Right ventricle myocardium superior (tissue), 1 donor: ENCODE data around the gene PTPN1. TPM values are rescaled to one million over a fixed set of nuclear protein-coding genes. Genes with fewer than 3 reads are reported as not detected.
"Not testable (repeated sequence)": the region's sequence is repeated elsewhere in the genome, so short reads cannot be mapped to it uniquely, and the experiment has no call there.

Experiments used
- ATAC-seq: fragments of 200-7000 bp; cut with Tn5 transposase; one replicate; pipeline ENCODE4 v1.9.1; 2020; ENCODE audit warnings: mild to moderate bottlenecking; ENCODE audit not compliant: poor library complexity
- DNase-seq: peaks from one replicate; pipeline ENCODE4 v3.0.0-alpha.2; 2020
- intact Hi-C: fragments of 100-400 bp; cut with DNase I; formaldehyde crosslinking; loops from one replicate; pipeline ENCODE4 v1.11.2; 2022
- total RNA-seq: library from RNA; stranded (reverse); fragmentation: NEBNext Ultra II Directional; extraction: Animal tissue kit (Norgen Biotek cat#: 25700); gene quantifications from one replicate; pipeline ENCODE4 v1.2.1, GENCODE V29; 2021
- donor health status: DM: no; HTN: yes; CAD: no; lungs with severe emphysema.

Gene PTPN1
- total RNA-seq, 1 donor from 2014 or later: 20.1 TPM

DNA sequence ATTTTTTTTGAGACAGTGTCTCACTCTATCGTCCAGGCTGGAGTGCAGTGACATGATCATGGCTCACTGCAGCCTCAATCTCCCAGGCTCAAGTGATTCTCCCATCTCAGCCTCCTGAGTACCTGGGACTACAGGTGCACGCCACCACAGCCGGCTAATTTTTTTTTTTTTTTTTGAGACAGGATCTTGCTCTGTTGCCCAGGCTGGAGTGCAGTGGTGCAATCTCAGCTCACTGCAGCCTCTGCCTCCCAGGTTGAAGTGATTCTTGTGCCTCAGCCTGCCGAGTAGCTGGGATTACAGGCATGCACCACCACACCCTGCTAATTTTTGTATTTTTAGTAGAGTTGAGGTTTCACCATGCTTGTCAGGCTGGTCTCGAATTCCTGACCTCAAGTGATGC is 2.4 kb upstream of the PTPN1 start:
- DNase-seq, intact Hi-C loops: not testable (repeated sequence)

DNA sequence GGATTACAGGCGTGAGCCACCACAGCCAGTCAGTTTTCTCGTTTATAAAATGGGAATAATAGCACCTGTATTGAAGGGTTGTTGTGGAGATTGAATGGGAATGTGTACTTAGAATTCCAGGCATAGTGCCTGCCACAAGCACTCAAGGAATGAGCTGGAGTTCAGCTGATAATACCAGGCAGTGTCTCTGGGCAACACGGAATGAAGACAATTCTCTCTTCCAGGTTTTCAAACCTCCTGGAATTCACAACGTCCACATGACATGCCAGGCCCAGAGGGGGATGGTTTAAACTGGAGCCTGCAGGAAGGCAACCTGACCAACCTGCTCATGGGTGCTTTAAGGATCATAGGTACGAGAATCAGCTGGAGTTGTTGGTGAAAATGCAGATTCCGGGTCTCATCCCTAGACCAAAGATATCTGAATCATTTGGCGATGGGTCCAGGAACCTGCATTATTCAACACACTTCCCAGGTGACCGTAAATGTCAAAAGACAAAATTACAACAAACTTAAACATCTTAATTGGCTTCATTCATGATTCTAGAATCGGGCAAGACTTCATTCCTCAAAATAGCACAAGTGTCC is 1.9 kb upstream of the PTPN1 start:
- DNase-seq: no peak

More for the DNA sequence above, 2.4 kb upstream of the PTPN1 start:
- not testable (repeated sequence) for ATAC-seq

DNA sequence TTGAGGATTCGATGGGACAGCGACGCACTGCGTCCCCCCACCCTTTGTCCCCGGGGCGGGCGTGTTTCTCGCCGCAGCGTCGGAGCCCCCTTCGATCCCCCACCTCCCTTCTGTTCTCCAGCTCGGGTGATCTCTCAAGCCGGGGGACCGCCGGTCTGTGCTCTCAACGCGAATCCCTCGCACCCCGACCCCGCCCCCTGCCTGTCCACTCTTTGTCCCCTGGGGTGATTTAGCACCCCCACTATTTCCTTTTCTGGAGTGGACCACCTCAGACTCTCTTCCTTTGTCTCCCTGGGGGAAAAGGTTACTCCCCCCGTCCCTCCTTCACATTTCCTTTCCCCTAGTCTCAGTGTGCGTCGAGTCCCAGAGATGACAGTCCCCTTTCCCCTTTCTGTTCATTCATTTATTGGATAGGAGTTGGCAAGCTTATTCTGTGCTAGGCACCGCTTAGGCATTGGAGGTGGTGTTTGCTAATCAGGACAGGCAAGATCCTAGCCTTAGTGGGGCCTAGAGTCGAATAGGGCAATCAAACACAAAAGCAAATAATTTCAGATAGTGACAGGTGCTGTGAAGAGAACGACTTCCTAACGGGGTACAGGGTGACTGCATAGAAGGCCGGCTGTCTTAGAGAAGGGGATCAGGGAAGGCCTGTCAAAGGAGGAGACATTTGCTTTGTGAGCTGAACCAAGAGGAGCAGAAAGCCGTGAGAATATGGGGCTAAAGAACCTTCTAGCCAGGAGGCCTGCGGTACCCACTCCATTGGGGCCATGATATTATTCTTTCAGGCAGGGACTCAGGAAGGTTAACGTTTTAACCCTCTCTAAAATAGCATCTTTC is 741 bp downstream of the PTPN1 start:
- intact Hi-C loops: loop anchor here (5.0 kb wide), 1 partner anchor 61 kb away; no protein-coding TSS in a partner anchor
- ATAC-seq (peak; percentile 20), DNase-seq (peak; percentile 56)

More for the DNA sequence above, 1.9 kb upstream of the PTPN1 start:
- no peak for ATAC-seq
- intact Hi-C loops: no loop called here

DNA sequence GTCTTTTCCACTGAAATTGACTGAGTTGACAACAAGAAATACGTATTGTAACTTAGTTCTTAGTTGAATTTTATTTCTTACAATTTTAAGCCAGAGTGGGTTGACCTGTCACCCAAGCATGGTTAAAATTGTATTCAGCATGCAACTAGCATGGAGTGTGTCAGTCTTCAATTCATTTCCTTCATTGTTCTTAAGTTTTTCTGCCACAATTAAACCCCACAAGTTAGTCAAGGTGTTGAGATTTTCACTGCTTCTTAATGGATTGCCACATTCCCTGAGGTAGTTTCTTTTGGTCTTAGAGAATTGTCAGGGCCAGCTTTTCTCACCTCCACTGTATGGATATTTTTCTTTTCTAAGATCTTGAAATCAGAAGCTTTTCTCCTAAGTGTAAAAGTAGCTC is 2.1 kb downstream of the PTPN1 start:
- ATAC-seq (no peak), DNase-seq (no peak)
- intact Hi-C loops: loop anchor here (5.0 kb wide), 1 partner anchor 60 kb away; no protein-coding TSS in a partner anchor

DNA sequence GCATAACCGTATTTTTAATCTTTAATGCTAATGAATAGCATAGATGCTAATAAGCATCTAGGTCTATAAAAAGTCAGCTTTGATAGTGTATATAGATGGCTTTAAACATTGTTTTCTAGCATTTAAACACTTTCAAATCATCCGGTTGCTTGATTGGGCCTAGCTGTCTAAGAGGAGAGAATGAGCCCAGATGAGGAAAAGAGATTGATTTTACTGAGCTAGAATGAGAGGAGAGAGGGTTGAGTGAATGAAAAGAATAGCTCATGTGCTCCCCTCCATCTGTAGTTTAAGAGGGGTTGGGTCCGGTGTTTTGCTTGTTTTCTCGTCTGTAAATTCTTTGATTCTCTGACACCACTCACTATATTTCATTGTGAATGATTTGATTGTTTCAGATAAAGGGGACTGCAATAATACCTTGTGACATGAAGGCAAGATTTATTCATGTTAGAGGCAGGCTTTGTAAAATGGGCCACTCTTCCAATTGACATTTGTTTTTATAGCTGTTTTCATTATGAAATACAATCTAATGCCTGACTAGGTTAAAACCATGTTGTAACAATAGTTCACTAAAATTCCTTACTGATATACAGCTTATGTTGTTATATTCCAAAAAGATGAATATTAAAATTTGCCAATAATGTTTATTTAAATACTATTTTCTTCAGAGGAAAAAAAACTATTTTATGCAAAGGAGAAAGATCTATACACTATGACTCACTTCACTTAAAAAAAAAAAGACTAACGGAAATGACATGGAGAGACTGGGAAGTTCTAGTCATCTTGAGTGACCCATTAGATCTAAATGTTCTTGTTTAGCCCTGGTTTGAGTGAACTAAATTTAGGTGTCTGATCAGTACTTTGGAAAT is 3.2 kb downstream of the PTPN1 start:
- no peak for DNase-seq
- ATAC-seq: no peak
- intact Hi-C loops: loop anchor here (5.0 kb wide), 1 partner anchor 59 kb away; no protein-coding TSS in a partner anchor

DNA sequence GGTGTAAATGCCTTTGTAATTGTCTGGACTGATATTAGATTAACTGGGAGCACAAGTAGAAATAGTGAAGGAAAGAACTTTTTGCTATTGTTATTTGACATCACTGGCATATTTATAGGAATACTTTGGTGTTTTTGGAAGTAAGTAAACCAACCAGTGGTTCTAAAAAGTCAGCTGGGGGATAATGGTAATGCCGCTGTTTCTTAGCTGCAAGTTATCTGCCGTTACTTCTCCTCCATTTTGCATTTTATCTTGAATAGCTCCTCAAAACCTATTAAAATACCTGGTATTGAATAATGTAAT is 3.8 kb downstream of the PTPN1 start:
- ATAC-seq (no peak), DNase-seq (no peak)
- intact Hi-C loops: loop anchor here (5.0 kb wide), 1 partner anchor 58 kb away; no protein-coding TSS in a partner anchor

DNA sequence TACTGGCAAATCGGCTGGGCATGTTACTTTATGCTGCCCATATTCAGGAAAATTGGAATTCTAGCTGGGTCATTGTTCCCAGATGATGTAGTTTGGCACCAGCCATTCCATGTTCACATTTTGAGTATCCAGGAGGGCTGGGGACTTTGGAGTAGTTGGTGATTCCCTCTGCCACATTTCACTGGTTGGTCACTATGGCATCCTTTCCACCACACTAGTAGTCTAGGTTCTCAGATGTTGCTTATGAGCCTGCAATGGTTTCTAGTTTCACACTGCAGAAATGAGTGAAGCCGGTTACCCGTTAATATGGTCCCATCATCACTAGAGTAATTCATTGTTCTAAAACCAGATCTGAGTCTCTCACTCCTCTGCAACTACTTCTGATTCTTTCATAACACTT is 4.6 kb downstream of the PTPN1 start:
- intact Hi-C loops: loop anchor here (5.0 kb wide), 1 partner anchor 58 kb away; no protein-coding TSS in a partner anchor

DNA sequence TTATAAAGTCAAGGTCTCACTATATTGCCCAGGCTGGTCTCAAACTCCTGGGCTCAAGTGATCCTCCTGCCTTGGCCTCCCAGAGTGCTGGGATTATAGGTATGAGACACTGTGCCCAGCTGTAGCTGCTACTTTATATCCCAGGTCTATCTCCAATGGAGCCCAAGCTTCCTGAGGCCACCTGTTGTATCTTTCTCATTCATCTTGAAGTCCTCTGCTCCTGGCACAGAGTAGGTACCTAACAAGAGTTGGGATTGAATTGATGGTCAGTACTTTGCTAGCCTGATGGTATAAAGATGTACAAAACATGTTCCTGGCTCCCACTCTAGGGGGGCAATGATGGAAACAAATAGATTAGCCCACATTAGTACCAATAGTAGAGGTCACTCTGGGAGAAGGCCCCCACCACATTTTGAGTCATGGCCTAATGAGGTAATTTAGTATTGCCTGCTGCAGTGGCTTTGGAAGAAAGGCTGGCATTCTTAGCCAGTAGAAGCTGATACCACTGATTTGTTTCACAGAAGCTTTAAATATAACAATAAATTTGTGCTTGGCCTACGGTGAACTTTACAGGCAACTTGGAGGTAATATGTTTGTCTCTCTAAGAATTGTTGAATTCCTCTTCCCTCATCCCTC is 5.4 kb downstream of the PTPN1 start:
- no peak for DNase-seq
- intact Hi-C loops: no loop called here
- no peak for ATAC-seq

More for the DNA sequence above, 4.6 kb downstream of the PTPN1 start:
- DNase-seq (no peak), ATAC-seq (no peak)

DNA sequence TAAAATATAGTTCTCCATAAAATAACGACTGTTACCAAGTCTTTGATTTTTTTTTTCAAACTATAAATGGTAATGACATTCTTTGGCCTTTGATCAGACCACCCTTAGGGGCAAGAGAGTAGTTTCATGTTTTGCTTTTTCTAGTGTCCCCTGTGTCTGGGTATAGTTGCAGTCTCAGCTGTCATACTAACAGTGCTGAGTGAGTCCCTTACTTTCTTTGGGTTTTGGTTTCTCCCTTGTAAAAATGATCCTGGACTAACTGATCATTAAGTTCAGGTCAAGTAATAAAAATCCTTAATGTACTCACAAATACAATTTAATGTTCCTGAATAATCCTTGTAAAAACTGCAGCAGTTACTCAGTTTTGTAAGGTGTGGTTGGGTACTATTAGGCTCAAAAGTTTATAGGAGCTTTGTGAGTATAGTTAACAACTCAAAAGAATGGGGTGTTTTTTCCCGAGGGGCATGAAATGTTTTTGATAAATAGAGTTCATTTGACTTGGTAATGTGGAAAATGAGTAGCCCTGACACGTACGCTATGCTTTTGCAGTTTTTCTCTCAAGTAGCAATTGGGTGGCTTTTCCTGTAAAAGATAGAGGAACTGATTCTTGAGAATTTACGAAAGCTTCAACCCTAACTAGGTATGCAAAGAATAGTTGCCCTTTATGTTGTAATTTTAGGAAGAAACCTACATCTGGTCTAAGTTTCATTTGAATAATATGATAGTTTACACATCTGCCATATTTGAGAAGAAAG is 6.2 kb downstream of the PTPN1 start:
- no peak for DNase-seq
- no peak for ATAC-seq
- intact Hi-C loops: no loop called here

DNA sequence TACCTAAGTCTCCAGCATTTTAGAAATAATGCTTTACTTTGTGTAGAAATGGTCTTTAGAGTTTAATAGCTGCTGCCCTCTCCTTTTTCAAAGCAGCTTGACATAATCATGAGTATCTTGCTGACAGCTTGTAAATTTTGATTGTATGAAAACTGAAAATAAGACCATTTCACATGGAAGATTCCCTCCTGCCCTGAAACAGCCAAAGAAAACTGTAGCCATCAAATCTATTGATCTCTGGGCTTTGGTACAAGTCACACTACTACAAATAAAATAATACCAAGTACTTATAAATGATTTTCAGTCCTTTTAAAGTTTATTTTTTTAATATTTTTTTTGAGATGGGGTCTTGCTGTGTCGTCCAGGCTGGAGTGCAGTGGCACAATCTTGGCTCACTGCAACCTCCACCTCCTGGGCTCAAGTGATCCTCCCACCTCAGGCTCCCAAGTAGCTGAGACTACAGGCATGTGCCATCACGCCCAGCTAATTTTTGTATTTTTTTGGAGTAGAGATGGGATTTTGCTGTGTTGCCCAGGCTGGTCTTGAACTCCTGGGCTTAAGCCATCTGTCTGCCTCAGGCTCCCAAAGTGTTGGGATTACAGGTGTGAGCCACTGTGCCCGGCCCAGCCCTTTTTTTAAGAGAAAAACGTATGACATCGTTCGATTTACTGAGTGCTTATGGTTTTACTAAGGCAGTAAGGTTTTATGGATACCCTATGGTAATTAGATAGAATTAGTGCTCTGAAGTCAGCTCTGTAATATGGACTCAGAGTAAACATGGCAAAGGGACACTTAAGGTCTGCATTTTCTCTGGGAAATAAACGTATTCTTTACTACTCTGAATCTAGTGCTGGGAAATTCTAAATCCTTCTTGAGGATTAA is 7.0 kb downstream of the PTPN1 start:
- no peak for ATAC-seq
- no peak for DNase-seq
- intact Hi-C loops: no loop called here

DNA sequence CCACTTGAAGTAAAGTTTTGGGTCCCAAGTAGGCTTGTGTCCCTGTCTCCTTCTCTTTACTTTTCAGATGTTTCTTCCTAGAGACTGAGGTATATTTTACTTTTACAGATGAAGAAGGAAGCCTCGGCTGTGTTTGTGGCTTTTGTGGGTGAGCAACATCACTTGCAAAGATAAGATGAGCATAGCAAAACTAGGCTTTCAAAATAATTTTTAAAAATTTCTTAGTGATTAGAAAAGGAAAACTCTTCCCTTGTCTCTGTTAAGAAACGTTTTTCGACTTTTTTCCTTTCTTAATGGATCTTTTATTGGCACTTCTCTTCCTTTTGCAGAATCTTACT is 7.6 kb downstream of the PTPN1 start:
- ATAC-seq: no peak
- intact Hi-C loops: no loop called here
- no peak for DNase-seq

DNA sequence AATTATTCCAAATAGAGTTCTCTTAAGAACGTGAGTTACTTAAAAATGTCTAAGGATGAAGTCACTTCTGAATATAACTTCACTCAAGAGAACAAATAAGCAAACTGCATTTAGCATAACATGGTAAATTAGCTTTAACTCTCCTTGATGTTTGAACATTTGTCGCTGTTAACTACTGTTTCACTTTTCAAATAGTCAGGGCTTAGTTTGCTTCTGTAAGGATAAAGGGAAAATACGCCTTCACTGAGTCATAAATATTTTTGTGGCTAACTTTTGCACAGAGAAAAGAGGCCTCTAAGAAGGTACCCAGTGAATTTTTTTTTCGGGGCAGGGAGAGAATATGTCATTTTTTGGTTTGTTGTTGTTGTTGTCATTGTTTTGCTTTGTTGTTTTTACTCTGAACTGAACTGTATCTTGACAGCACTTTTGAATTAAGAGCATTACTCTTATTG is 8.1 kb downstream of the PTPN1 start:
- intact Hi-C loops: no loop called here
- DNase-seq (no peak), ATAC-seq (no peak)

DNA sequence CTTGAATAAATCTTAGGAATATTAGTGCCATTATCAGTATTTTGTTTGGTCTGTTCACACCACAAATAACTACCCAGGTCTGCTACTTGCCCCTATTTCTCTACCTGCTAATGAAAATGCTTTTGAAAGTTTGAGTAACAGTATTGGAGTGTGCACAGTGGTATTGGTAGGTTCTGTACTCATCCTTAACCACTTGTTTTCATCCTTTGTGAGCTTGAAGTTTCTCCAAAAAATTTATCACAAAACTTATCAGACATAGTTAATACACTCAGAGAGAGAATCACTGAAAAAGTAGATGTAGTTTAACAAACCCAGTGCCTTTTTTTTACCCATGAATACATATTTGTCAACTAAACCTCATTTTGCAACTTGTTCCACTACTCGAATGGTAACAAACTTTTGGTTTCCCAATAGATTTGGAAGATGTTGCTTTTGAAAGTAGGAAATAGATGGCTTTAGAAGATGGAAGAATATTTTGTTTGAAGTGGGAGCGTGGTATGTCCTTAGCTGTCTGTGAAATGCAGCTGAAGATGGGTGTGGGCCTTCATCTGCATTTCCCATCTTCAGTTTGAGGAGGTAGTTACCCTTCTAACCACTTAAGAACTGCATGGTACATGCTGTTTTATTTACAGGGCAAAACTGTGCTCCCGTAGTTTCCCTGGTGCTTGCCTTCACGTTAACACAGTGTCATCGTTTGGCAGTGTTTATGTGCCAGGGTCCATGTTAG is 9.0 kb downstream of the PTPN1 start:
- ATAC-seq: peak; percentile 18
- DNase-seq: no peak
- intact Hi-C loops: no loop called here

DNA sequence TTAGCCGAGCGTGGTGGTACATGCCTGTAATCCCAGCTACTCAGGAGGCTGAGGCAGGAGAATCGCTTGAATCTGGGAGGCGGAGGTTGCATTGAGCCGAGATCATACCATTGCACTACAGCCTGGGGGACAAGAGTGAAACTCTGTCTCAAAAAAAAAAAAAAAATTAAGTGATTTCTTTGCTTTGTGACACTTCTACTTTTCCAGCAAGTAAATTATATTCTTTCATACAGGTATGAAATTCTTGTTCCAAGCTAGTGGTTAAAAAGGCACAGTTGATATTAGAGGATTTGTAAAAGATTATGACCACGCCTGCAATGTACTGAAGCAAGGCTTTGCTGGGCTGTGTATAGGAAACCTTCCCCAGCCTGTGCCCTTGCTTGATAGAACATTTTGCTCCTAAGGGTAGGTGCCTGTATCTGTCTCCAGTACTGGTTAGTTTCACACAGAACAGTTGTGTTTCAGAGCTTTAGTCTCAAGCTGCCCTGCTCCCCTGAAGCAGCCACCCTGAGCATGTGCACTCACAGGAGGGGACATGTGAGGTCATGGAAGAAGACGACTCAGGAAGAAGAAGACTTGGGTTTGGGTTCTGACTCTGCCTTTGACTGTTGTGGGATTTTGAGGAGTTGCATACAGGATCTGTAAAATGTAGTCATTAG is 10.2 kb downstream of the PTPN1 start:
- ATAC-seq (peak; percentile 16), DNase-seq (no peak)
- intact Hi-C loops: no loop called here

DNA sequence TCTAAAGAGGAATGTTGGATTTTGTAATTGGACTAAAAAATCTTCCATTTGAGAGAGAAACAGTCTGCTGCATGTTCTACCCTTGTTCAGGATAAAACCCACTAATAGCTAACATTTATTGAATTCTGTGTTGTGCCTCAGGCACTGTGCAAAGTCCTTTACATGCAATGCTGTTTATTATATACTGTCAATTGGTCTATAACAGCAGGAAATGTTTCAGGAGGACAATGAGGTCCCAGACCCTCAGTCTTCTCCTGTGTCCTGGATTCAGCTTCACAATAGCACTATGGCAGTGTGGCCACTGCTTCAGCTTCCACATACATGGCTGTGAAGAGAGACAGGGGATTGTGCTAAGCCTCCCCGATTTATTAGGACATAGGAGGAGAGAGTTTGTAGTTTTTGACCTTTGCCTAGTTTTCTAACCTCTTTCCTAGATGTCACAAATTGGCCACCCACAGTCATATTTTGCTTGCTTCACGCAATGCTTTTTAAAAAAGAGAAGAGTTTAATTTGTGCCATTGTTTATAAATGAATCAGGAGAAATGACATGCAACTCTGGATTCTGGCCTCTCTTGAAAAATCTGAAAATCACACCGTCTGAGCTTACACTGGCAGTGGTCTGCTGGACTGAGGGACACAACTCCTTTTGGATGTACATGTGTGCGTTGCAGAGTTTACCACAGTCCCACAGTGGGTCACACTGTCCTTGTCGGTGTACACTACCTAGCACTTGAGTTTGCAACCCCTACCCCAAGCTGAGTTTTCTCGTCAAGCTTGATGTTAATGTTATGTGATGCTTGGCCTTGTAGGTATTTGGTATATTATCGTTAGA is 11.3 kb downstream of the PTPN1 start:
- intact Hi-C loops: no loop called here
- no peak for DNase-seq
- ATAC-seq: no peak
